HG03469 (cell line): ENCODE results near the gene DNAH6.

ENCODE experiments used
- ATAC-seq: cut with Tn5 transposase; IDR thresholded peaks from one replicate; pipeline ENCODE4 v1.9.1; 2021; ENCODE audit warnings: mild to moderate bottlenecking, moderate library complexity, moderate number of reproducible peaks; ENCODE audit not compliant: unreplicated experiment

The DNAH6 gene

GRCh38 chr2:84830758-84831500 lies 314.6 kb downstream of the DNAH6 start:
- ATAC-seq: no peak

GRCh38 chr2:84832772-84833461 lies 316.6 kb downstream of the DNAH6 start:
- ATAC-seq: peak; percentile 75

- no peak for ATAC-seq
These were observed 317.3 kb downstream of the DNAH6 start for GRCh38 chr2:84833481-84834150.

GRCh38 chr2:84836215-84836614 lies 319.9 kb downstream of the DNAH6 start:
- ATAC-seq: no peak

- no peak for ATAC-seq
These were observed 322.3 kb downstream of the DNAH6 start for GRCh38 chr2:84838434-84839145.

- ATAC-seq: no peak
These were observed 323.6 kb downstream of the DNAH6 start for GRCh38 chr2:84839851-84840250.

- no peak for ATAC-seq
These were observed 324.0 kb downstream of the DNAH6 start for GRCh38 chr2:84840306-84840705.

GRCh38 chr2:84841577-84841976 lies 325.3 kb downstream of the DNAH6 start:
- ATAC-seq: no peak

- ATAC-seq: no peak
These were observed 327.8 kb downstream of the DNAH6 start for GRCh38 chr2:84844141-84844540.

GRCh38 chr2:84846041-84846663 lies 329.9 kb downstream of the DNAH6 start:
- no peak for ATAC-seq

- no peak for ATAC-seq
These were observed 330.4 kb downstream of the DNAH6 start for GRCh38 chr2:84846741-84847142.

GRCh38 chr2:84847326-84848050 lies 331.2 kb downstream of the DNAH6 start:
- ATAC-seq: no peak

GRCh38 chr2:84849271-84849952 lies 333.1 kb downstream of the DNAH6 start:
- no peak for ATAC-seq

- ATAC-seq: no peak
These were observed 334.2 kb downstream of the DNAH6 start for GRCh38 chr2:84850471-84850870.

- no peak for ATAC-seq
These were observed 335.6 kb downstream of the DNAH6 start for GRCh38 chr2:84851876-84852275.

GRCh38 chr2:84854850-84855249 lies 338.6 kb downstream of the DNAH6 start:
- no peak for ATAC-seq

GRCh38 chr2:84855731-84856130 lies 339.4 kb downstream of the DNAH6 start:
- ATAC-seq: no peak

- peak; percentile 91 for ATAC-seq
These were observed 340.5 kb downstream of the DNAH6 start for GRCh38 chr2:84856787-84857186.

- ATAC-seq: no peak
These were observed 341.3 kb downstream of the DNAH6 start for GRCh38 chr2:84857566-84857965.

- ATAC-seq: no peak
These were observed 341.8 kb downstream of the DNAH6 start for GRCh38 chr2:84858123-84858522.
